NCI-H2171 (cell line): ENCODE measurements around the gene PSORS1C1.
"Not testable (repeated sequence)": the region's sequence is repeated elsewhere in the genome, so short reads cannot be mapped to it uniquely, and the experiment has no call there.

Experiments
- DNase-seq: peaks from one replicate; lab custom pipeline; 2025; lab: John Stamatoyannopoulos, UW

Gene PSORS1C1, protein sequence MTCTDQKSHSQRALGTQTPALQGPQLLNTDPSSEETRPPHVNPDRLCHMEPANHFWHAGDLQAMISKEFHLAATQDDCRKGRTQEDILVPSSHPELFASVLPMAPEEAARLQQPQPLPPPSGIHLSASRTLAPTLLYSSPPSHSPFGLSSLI

DNA sequence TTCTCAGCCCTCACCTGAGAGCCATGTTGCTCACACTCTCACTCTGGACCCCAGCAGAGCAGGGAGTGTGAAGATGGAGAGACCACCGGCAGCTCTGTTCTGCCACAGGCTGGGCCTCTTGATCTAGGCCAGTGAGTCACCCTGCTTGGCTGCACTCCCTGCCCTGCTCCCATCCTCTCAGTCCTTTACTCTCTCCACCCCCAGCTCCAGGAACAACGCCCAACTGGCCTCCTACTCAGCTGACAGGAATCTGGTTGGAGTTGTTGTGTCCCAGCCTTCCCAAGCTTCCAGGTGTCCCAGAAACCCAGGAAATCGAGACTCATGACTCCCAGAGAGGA, at the start of gene PSORS1C1:
Gene PSORS1C1 (plus strand): TSS at position 260 of the 338 bp plus-strand sequence. CDS start 14,833 bp downstream, outside the sequence.
- DNase-seq = no peak

DNA sequence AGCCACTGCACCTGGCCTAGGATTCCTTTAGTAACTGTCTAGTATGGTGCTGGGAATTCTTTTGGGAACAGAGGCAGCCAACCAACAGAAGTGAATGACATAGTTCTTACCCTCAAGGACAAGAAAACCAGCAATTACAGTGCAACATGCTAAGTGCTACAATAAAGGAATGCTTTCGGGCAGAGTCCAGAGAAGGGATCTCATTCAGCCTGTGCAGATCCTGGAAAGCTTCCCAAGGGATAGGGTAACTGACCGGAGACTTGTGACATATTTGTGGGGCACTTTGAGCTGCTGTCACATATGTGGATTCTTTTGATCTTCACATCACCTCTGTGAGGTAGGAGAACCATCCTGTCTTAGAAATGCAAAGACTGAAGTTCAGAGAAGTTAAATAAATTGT, 49.0 kb upstream of the PSORS1C1 start:
- no peak for DNase-seq

DNA sequence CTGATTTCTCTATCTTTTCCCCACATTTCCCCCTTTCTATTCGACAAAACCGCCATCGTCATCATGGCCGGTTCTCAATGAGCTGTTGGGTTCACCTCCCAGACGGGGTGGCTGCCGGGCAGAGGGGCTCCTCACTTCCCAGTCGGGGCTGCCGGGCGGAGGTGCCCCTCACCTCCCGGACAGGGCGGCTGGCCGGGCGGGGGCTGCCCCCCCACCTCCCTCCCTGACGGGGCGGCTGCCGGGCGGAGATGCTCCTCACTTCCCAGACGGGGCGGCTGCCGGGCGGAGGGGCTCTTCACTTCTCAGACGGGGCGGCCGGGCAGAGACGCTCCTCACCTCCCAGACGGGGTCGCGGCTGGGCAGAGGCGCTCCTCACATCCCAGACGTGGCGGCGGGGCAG, 47.6 kb upstream of the PSORS1C1 start:
- DNase-seq = not testable (repeated sequence)

DNA sequence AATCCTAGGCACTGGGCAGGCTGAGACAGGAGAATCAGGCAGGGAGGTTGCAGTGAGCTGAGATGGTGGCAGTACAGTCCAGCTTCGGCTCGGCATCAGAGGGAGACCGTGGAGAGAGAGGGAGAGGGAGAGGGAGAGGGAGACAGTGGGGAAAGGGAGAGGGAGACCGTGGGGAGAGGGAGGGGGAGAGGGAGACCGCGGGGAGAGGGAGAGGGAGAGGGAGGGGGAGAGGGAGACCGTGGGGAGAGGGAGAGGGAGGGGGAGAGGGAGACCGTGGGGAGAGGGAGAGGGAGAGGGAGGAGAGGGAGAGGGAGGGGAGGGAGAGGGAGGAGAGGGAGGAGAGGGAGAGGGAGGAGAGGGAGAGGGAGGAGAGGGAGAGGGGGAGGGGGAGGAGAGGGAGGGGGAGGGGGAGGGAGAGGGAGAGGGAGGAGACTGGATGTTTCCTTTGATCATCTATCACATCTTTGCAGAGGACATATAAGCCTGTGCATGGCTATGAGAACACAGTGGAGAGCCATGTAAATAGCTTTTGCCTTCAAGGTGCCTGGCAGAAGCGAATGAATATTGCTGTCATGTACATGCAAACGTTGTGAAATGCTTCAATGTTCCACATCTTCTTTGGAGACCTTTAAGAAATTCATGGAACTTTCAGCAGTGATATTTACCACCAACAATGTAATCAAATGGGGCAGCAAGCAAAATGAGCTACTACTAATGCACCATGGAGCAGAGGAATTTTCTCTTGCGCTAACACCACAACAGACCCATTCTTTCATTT, 46.5 kb upstream of the PSORS1C1 start:
- DNase-seq = not testable (repeated sequence)

DNA sequence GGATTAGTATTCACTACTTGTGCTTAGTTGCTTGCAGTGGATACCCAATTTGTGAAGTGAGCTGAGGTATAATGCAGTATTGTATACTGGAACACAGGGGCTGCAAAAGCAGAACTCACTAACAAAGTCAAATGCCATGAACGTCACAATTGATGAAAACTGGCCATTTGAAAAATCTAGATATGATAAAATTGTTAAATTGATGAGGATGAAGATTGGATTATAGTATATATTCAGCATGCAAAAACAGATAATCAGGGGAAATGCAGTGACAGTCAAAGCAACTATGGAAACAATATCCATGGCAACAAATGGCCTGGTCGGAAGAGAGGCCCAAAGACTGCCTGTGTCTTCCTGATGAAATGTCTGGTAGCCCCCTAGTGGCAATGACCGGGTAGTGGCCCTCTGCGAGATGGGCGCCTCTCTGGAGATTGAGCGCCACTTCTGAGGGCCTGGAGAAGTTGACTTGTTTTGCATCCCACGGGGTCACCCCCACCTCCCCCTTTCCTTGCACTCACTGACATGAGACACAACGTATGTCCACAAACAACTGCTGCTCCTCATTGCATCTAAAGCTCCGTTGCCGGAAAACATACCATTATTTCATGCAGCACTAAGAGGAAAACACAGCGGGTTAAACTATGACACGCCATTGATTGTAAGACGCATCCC, 45.8 kb upstream of the PSORS1C1 start:
- no peak for DNase-seq

DNA sequence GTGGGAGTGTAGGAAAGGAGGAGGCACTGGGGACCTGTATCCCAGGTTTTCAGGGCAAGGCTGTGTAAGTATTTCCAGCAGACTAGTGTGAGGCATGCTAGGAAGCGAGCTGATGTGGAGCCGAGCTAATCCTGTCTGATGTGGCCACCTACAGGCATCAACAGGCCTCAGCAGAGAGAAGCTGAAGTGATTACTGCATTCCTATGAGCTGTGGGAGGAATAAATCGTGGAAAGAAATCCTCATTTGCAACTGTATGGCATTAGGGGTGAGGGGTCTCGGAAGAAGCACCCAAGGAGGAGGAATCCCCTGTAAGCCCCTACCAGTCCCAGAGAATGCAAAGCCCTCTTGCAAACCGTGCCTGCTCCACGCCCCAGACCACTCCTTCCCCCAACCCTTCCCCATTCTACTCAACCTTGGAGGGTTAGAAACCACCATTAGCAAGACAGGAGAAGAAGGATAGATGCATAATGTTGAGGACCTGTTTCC, 43.8 kb upstream of the PSORS1C1 start:
- DNase-seq = no peak

DNA sequence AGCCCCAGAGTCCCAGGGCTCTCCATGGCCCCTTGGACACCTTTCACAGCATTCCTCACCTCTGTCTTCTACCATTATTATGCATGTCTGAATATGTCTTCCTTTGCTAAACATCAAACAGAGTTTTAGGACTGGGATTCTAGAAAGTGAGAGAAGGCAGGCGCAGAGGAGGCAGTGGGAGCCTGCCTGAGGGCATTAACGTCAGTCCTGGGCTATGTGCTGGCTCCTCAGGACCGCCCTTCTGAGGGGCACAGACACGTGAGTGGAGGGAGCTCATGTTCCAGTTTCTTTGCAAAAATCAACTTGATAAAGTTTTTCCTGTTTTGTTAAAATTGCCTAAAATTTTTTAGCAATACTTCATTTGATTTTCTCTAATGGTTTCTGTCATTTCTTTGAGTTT, 40.2 kb upstream of the PSORS1C1 start:
- DNase-seq = no peak

DNA sequence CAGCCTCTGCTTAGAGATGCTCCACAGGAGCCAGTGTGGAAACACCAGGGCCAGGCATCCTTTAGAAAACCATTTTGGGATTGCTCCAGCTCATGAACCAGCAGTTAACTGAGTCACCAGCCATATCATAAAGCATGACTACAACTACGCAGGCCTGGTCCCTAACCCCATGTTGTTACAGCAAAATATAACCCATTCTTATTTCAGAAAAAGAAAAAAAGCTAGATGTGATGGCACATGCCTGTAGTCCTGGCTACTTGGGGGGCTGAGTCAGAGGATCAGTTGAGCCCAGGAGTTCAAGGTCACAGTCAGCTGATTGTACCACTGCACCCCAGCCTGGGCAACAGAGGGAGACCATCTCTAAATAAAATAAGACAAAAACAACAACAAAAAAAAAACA, 39.1 kb upstream of the PSORS1C1 start:
- DNase-seq = no peak

DNA sequence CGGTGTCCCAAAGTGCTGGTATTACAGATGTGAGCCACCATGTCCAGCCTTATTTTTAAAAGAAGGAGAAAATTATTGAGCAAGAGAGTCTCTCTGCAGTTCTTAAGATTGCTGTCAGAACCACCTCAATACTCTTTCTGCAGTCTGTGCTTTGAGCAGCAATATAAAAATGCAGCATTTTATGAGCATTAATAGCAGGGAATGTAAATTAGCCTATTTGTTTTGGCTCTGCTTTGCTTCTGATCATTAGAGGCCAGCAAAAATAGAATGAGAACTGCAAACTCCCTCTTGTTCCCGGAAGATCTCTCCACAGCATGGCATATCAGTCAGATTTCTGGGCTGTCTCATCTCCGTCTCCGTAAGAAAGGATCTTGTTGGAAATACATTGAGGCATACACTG, 38.0 kb upstream of the PSORS1C1 start:
- no peak for DNase-seq

DNA sequence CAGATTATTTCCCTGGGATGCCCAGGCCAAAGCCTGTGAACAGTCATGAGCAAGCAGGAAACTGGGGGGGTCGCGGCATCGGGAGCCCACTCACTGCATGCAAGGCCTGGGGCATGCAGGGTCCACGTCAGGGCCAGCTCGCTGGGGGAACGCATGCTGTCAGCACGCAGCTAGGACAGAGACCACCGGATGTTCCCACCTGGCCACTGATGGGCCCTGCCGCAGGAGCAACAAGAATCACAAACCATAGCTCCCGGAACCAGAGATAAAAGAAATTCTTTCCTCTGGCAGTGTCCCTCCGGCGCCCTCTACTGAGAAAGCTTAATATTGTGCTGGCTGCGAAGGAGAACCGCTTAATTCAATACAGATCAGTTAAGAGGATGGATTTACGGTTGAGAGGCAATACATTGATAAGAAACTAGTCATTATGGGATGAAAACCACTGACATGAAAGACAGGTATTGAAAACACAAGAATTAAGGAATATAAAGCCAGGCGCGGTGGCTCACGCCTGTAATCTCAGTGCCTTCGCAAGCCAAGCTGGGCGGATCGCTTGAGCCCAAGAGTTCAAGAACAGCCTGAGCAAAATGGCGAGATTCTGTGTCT, 34.8 kb upstream of the PSORS1C1 start:
- DNase-seq = peak; percentile 41

DNA sequence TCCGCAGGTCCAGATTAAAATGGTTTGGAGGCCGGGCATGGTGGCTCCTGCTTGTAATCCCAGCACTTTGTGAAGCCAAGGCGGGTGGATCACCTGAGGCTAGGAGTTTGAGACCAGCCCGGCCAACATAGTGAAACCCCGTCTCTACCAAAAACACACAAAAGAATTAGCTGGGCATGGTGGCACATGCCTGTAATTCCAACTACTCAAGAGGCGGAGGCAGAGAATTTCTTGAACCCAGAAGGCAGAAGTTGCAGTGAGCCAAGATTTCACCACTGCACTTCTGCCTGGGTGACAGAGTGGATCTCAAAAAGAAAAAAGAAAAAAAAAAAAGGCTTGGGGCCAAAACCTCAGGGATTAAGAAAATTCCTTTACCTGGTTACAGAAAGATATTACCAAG, 32.7 kb upstream of the PSORS1C1 start:
- no peak for DNase-seq

DNA sequence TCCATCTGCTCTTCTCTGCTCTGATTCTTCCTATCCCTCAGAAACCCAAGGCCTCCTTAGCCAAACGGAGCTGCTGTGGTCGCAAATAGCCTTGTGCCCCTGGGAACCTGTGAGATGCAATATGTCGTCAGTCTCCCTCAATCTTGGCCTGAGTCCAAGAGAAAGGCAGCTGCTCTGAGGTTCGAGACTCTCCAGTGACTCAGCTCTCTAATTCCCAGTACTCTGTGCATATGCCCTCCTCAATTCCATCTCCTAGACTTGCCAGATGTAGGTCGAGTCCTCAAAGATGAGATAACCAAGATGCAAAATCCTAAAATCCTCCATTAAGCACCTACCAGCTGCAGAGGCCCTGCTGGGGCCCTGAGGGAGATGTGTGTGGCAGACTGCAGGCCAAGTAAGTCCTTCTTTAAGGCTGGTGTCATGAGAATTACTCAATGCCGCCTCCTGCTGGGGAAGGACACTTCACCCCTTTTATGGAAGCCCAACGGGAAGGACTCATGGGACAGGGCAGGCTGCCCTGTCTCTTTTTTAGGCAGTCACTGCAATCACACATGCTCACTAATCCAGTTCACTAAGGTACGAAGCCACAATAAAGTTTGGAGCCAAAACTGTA, 30.8 kb upstream of the PSORS1C1 start:
- DNase-seq = peak; percentile 89

DNA sequence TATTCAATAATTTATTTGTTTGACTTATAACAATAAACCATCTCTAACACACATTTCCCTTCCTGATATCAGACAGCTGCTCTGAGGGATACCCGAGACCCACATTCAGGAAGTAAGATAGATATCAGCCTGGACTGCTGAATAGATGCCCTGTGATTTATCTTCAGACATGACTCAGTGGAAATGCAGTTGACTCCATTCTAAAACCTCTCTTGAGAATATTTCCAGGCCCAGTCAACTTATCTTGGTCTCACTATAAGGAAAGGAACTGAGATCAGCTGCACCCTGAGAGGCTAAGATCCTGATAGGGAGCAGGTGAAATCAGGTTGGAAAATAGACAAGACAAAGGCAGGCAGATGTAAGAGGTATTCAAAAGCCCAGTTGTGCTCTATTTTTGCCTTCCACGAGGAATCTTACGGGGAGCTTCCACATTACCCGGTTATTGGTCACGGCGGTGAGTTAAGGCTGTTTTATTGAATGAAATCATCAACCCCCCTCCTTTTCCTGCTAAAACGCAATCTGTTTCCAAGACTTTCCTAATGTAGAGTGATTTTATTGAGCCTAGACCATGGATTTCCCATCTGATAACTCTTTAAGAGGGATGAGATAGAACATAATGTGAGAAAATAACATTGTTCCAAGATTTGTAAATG, 27.7 kb upstream of the PSORS1C1 start:
- no peak for DNase-seq

DNA sequence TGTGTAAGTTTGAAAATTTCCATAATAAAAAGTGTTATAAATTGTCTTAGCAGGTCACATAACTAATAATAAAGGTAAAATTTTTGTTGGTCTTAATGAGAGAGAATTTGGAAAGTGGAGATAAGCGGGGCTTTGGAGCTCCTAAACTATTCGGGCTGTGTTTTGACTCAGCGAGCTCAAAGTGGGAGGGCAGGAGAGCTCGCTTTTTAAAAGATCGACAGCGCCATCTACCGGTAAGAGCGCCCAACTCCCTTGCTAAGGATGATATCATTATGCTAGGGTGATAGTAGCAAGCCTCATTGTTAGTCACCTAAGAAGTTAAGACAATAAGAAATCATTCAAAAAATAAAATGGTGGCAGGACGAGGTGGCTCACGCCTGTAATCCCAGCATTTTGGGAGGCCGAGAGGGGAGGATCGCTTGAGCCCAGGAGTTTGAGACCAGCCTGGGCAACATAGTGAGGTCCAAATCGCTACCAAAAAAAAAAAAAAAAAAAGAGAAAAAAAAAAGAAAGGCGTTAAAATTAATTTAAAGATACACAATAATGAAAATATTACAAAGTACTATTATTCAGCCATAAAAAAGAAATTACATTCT, 27.0 kb upstream of the PSORS1C1 start:
- peak; percentile 80 for DNase-seq

DNA sequence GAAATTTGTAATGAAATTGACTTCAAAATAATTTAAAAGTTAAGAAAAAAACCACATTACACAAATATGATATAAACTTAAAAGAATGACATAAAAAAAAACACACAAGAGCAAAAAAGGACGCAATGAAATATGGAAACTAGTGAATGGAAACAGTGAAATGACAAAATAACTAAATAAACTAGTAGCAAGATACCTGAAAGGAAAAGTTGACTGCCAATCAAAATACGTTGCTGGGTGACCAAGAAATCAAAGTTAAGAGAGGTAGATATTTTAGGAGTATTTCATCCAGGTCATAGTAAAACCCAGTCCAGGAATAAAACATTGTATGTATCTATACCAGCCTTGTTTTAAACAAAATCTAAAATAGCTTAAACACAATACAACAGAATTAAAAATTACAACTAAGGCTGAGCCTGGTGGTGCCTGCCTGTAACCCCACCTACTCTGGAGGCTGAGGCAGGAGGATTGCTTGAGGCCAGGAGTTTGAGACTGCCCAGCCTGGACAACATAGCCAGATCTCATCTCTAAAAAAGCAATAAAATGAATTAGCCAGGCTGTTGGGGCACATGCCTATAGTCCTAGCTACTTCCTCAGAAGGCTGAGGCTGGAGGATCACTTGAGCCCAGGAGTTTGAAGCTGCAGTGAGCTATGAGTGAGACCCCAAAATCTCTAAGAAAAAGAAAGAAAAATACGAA, 24.2 kb upstream of the PSORS1C1 start:
- DNase-seq = no peak

DNA sequence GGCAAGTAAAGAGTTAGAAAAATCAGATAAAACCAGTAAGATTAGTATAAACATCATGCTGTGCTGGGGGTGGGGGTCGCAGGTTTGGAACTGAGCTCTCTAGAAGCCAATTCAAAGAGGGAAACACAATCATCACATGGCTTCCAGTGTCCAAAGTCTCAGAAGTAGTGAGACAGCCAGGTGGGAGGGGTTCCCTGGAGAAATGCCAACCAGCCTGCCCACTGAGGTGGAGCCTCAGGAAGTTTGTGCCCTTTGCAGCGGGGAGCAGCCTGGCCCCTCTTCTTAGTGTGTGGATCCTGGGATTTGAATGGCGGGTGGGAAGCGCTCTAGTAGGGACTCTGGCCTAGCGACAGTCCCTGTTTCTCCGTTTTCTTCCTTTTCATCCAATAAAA, 23.6 kb upstream of the PSORS1C1 start:
- DNase-seq = no peak

DNA sequence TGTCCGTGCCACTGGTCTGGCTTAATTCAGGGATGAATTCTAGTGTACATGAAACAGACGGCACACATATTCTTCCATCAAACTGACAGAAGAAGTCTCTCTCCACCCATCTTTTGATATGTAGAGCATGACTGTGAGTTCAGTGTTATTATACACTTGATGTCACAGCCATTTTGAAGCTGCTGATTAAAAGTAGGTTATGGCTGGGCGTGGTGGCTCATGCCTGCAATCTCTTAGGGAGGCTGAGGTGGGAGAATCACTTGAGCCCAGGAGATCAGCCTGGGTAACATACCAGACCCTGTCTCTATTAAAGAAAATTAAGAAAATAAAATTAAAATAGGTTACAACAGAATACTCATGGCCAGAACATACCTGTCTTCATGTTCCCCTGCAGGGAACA, 22.9 kb upstream of the PSORS1C1 start:
- DNase-seq = no peak

DNA sequence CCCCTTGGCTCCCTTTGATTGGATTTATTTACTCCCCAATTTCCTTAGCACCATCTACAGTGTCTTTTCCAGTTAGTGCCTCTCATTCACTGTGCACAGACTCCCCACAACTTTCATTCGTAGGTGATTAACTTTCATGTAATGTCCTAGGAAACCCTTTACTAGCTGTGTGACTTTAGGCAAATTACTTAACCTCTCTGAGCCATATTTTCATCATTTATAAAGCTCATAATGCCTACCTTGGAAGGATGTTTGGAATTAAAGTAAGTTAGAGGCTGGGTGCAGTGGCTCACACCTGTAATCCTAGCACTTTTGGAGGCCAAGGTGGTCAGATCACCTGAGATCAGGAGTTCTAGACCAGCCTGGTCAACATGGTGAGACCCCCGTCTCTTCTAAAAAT, 22.4 kb upstream of the PSORS1C1 start:
- DNase-seq = no peak

DNA sequence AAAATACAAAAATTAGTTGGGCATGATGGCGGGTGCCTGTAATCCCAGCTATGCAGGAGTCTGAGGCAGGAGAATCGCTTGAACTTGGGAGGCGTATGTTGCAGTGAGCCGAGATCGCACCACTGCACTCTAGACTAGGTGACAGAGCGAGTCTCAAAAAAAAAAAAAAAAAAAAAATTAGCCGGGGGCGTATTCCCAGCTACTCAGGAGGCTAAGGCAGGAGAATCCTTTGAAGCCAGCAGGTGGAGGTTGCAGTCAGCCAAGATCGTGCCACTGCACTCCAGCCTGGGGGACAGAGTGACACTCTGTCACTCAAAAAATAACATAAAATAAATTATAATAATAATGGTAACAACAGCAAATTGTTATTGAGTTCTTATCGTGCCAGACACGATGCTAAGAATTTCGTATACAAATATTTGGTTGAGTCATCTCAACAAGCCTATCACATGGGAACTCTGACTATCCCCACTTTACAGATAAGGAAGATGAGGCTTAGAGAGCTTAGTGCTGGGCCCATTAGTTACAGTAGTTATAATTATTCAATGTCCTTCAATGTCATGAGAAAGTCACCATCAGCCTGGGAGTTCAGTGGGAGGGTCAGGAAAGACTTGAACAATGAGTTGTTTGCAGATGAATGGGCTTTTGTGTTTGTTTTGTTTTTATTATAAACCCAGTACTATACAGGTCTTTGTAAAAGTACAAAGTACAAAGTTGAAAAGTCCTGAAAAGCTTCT, 21.7 kb upstream of the PSORS1C1 start:
- DNase-seq = no peak

DNA sequence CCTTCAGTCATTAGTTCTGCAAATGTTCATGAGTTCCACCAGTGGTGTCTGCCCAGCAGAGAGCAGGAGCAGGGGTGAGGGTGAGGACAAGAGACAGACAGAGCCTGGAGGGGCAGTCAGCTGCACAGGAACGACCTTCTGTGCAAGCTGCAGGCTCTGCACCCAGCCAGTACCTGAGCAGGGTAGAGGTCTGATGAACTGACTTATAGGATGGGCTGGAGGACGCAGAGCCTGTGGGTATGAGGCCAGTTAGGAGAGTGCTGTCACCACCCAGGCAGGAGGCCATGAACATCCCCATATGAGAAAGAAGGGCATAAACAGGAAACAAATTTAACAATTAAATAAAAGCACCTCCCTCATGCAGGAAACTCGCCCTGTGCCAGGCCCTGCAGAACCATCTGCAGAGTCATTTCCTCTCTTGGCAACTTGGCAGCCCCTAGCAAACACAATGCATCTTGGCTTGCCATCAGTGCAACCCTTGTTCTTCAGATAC, 20.2 kb upstream of the PSORS1C1 start:
- DNase-seq = no peak
